Esophagus squamous epithelium (tissue), 4 donors: ENCODE results near the gene PNMA6E.

Experiments
- POLR2A ChIP-seq, 4 donors: fragments of 450-650 bp; IDR thresholded peaks; one replicate each; pipeline ENCODE4 v1.6.1; 2017; ENCODE audit warnings: antibody characterized with exemption in 4 of 4, mild to moderate bottlenecking in 4 of 4, moderate library complexity in 3 of 4
- TF ChIP-seq, protein P1 (sequence below), 6 experiments: fragments of 450-650 bp in 4 of 6; fragments of 200-600 bp in 2 of 6; sonication (generic) in 2 of 6; IDR thresholded peaks; one replicate each; pipeline ENCODE4 v1.5.1; 2016 to 2019; ENCODE audit warnings: antibody characterized with exemption in 6 of 6, mild to moderate bottlenecking in 4 of 6, moderate library complexity in 4 of 6

GRCh38 chrX:153406011-153406410 lies 4.9 kb upstream of the PNMA6E start:
- TF ChIP-seq, protein P1, sequence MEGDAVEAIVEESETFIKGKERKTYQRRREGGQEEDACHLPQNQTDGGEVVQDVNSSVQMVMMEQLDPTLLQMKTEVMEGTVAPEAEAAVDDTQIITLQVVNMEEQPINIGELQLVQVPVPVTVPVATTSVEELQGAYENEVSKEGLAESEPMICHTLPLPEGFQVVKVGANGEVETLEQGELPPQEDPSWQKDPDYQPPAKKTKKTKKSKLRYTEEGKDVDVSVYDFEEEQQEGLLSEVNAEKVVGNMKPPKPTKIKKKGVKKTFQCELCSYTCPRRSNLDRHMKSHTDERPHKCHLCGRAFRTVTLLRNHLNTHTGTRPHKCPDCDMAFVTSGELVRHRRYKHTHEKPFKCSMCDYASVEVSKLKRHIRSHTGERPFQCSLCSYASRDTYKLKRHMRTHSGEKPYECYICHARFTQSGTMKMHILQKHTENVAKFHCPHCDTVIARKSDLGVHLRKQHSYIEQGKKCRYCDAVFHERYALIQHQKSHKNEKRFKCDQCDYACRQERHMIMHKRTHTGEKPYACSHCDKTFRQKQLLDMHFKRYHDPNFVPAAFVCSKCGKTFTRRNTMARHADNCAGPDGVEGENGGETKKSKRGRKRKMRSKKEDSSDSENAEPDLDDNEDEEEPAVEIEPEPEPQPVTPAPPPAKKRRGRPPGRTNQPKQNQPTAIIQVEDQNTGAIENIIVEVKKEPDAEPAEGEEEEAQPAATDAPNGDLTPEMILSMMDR (IDR thresholded peaks at IDR 0.05) = no peak
- no peak for TF ChIP-seq POLR2A (IDR thresholded peaks at IDR 0.05)
